Hippocampal formation (tissue), 2 donors: ENCODE results near the gene IL21R.
"Not testable (repeated sequence)": the region's sequence is repeated elsewhere in the genome, so short reads cannot be mapped to it uniquely, and the experiment has no call there.

Source experiments
- DNase-seq, 2 donors: peaks; one replicate each; lab custom pipeline; 2025; lab: John Stamatoyannopoulos, UW

The IL21R gene

DNA sequence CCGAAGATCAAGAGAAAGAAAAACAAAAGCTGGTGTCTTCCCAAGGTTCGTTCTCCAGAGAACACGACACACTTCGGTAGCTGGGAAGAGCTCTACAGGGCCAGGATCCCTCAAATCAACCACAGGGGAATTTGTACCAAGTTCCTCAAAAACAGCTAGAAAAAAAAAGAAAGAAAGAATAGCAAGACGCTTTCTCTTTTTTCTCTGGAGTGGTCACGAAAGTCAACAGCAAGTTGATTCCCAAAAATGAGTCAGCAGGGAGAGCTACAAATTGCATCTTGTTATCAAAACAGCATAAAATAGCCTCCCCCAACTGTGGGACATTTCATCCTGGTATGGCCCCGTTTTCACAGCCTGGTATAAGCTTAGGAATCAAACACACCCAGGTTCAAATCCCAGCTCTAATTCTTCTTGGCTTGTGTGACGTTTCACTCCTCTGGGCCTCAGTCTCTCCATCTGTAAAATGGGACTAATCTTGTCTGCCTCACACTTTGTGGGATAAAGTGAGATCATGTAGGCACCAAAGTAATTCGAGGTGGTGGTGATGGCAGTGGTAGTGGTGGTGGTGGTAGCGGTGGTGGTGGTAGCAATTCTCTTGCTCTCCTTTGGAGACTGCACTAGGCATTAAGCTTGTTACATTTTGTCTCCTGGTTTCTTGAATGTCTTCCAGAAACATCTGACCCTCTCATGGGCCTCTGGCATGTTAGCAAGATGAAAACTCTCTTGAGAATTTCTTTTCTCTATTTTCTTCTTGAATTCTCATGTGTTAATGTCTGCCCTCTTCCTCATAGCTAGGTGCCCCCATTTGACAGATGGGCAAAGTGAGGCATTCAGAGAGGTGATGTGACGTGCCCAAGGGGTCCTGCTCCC is 988 bp upstream of the IL21R start:
- DNase-seq, result peak in 1 of 2 donors; percentile 1

DNA sequence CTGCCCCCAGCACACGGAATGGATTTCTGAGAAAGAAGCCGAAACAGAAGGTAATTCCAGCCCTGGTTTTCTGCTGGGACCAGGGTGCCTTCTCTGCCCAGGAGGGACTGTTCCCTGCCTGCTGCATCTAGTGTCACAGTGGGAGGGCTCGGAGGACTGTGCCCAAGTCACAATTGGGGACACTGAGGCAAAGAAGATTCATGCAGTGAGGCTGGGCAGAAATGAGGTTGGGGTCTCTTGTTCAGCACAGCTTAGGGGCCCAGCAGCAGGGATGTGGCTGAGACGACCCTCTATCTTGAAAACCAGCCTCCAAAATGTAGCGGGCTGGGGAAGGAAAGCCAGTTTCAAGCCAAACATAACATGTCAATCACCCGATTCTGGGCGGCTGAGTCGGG is 592 bp downstream of the IL21R start:
- DNase-seq, result no peak

DNA sequence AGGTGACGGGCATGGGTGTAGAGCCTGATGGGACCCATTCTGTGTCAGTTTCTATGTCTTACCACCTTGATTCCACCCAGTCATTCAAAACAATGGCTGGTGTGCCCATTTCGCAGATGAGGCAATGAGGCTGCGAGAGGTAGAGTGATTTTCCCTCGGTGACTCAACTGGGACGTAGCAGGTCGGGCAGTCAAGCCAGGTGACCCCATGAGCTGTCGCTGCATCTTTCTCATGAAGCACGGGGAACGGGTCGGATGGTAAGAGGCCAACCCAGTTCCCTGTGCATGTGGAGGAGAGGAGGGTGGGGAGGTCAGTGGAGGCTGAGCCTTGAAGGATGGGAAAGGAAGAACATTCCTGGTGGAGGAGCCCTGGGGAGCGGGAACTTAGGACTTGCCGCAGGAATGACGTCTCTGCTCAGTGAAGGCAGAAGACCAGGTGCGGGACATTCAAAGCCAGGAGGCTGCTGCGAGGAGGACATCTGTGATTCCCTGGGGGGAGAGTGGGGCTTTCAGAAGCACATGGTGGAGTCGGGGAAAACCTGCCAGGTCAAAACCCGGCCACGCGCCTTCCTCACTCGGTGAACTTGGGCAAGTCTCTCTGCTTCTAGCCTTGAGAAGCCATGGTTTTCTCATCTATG is 1.1 kb downstream of the IL21R start:
- no peak for DNase-seq

DNA sequence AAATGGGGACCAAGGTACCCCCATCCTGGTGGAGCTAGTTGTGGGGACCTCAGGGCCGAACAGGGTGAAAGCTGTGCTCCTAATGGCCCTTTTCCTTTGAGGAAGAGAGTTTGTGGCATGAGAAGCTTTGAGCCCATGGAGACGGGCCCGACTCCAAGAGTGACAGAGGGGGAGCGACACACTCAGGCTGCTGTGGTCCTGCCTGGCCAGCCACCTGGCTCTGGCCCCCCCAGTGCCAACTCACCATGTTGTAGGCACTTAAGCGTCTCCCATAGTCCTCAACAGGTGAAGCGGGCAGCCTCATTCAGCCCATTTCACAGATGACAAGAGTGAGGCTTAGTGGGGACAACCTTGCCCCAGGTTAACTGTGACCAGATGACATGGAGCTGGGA is 1.6 kb downstream of the IL21R start:
- DNase-seq, result no peak

DNA sequence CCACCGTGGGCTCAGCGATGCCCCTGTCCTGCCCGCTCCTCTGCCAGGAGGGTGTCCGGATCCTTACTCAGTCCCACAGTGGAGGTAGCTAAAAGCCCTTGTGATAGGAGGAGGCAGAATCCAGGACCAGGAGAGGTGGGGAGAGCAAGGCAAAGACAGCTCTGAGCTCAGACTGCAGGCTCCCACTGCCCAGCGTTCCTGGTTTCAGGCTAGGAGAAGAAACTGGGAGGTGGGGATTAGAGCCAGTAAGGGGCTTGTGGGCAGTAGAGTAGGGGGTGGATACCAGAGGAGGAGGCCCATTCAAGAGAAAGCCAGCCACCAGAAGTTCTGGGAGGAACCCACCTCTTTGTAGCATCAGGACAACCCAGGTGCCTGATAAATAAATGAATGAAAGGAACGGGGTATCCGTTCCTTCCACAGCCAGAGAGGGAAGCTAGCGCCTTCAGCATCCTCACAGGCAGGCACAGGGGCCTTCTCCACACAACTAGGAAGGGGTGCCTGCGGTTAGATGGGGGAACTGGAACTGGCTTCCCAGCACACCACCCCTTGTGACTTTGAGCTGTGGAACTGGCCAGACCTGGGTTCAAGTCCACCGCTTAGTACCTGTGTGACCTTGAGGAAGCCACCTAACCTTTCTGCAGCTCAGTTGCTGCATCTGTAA is 2.3 kb downstream of the IL21R start:
- no peak for DNase-seq

DNA sequence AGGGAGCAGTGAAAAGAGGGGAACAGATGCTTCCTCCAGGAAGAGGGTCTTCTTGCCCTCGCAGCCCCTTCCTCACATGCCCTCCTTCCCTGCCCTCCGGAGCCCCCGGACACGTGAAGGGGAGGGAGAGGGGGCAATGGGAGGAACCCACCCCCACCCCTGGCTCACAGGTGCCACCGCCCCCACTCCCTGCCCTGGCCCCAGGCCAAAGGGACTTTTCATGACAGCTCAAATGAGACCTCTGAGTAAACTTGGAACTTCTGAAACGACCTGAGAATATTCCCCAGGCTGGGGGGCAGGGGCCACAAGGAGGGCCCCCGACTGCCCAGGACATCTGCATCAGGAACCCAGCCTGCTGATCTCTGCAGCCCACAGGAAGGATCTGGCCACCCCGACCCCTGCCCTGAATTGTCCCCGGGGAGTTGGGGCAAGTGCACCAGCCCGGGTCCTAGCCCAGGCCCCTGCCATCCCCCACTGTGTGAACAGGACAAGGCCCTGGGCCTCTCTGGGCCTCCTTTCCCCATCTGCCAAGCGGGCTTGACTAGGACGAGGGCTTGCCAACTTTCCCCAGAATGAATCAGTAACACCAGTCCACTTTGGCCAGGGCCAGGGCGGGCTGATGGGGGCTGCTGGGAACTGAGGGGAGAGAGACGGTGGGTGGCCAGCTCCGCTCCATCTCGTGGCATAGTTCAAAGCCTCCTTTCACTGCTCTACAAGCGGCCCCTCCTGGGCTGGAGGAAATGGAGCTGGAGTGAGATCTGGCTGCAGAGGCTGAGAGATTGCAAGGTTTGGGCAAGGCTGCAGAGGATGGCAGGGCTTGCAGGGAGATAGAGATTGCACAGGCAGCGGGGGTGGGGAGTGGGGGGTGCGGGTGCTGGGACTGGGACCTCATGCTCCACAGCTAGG is 3.8 kb downstream of the IL21R start:
- DNase-seq, result no peak

DNA sequence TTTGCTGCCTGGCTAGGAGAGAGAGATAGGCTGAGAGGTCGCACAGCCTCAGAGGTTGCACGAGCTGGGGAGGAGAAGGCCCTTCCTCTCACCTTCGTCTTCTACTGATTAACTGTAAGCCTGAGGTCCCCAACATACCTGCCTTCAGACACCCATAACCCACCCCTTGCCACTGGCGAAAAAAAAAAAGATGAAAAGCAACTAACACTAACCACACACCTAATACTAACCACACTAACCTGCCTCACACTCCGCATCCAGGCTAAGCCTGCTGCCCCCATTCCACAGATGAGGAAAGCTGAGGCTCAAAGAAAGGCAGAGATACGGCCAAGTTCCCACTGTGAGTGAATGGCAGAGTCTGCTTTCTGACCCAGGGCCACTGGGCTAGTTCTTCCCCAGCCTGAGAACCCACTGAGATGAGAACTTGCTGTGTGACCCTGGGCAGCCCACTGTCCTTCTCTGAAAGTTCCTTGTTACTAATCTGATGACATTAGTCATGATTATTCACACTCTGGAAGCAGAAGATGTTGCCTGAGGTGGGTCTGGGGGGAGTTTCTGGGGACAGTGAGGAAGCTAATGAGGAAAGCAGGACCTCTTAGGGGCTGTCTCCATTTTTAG is 4.6 kb downstream of the IL21R start:
- no peak for DNase-seq

DNA sequence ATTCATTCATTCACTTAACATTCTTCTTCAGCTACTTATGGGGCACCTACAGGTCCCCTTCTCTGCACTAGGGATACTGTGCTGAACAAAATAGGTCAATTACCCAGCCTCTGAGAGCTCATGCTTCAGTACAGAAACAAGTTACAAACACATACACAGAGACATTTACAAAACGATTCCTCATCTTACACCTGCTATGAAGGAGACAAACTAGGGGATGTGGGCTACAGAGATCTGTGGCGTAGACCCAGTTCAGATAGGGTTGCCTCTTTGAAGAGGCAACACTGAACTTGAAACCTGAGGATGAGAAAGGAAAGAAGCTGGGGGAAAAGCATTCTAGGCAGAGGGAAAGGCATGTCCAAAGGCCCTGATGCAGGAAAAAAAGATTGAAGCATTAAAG is 5.2 kb downstream of the IL21R start:
- no peak for DNase-seq

DNA sequence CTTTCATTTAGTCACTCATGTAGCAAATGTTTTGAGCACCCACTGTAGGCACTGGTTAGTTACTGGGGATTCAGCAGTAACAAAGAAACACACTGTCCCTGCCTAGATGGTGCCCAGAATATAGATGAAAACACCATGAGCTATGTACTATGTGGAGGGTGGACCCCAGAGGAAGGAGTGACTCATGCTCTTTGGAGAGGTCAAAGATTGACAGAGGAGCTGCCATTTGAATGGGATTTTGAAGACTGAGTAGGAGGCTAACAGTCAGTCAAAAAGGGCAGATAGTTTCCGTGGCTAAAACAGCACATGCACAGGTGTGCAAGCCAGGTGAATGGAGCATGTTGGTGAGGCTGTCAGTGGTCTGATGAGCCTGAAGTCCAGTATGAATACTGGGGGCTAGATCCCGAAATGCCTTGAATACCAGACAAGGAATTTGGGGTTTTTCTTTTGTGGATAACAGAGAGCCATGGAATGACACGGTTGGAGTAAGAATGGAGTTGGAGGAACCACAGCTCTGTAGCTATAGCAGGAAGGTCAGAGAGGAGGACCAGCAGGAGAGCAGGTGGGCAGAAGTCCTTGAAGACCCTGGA is 6.1 kb downstream of the IL21R start:
- DNase-seq, result no peak

DNA sequence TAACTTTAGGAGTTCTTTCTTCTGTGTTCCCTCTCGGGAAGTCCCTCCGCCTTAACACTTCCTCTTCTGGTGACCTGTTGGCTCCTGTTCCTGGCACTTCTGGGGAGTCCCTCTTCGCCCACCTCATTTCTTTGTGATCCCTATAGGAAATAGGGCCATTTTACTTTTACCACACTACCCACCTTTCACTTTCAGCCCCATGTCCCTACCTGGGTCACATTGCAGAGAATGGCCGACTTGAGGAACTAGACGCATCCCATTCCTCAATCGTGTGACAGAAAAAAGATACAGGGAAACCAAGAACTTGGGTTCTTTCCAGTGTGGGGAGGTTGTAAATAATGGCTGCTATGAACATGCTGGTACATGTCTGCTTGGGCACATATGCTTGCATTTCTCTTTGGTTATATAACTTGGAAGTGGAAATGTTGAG is 6.6 kb downstream of the IL21R start:
- DNase-seq, result no peak

DNA sequence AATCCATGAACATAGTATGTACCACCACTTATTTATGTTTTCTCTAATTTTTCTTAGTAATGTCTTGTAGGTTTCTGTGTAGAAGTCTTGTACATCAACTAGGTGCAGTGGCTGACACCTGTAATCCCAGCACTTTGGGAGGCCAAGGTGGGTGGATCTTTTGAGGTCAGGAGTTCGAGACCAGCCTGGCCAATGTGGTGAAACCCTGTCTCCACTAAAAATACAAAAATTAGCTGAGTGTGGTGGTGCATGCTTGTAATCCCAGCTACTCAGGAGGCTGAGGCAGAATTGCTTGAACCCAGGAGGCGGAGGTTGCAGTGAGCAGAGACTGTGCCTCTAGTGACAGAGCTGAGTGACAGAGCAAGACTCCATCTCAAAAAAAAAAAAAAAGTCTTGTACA is 8.0 kb downstream of the IL21R start:
- not testable (repeated sequence) for DNase-seq

DNA sequence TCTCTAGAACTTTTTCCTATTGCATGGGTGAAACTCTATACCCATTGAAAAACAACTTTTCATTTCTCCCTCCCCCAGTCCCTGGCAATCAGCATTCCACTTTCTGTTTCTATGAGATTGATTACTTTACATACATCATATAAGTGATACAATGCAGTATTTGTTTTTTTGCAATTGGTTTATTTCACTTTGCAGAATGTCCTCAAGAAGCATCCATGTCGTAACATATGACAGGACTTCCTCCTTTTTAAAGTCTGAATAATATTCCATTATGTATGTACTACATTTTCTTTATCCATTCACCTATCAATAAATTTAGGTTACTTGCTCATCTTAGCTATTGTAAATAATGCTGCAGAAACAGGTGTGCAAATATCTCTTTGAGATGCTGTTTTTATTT is 8.8 kb downstream of the IL21R start:
- DNase-seq, result no peak

DNA sequence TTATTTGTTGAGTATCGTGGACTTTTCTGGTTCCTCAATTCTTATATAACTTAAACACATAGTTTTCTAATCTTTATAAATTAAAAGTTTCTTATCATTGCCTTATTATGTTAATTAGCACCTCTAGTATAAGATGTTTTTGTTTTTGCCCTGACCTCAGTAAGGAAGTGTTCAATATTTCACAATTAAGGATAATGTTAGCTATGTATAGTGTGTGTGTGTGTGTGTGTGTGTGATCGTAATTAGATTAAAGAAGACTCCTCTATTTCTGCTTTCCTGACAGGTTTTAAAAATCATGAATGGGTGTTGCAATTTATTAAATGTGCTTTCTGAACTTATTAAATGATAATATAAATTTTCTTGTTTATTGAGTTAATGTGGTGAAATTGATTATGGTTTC is 12.0 kb downstream of the IL21R start:
- no peak for DNase-seq

DNA sequence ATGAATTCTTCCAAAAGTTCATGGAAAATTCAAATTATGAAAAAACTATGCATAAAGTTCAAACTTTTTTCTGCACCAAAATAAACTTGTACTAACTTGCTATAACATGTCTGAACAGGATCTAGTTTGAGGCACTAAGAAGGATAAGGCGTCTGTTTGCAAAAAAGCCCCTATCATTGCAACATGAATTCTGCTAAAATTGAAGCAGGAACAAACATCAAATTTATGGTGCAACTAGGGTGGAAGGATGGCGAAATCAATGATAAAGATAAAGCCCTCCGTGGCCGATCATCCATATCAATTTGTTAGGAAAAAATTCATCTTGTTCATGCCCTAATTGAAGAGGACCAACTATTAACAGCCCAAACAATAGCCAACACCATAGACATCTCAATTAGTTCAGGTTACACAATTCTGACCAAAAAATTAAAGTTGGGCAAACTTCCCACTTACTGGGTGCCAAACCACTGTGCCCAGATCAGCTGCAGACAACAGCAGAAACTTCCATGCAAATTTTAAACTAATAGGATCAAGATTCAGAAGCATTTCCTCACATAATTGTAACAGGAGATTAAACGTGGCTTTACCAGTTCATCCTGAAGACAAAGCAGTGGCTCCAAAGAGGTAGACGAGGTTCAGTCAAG is 12.9 kb downstream of the IL21R start:
- no peak for DNase-seq

DNA sequence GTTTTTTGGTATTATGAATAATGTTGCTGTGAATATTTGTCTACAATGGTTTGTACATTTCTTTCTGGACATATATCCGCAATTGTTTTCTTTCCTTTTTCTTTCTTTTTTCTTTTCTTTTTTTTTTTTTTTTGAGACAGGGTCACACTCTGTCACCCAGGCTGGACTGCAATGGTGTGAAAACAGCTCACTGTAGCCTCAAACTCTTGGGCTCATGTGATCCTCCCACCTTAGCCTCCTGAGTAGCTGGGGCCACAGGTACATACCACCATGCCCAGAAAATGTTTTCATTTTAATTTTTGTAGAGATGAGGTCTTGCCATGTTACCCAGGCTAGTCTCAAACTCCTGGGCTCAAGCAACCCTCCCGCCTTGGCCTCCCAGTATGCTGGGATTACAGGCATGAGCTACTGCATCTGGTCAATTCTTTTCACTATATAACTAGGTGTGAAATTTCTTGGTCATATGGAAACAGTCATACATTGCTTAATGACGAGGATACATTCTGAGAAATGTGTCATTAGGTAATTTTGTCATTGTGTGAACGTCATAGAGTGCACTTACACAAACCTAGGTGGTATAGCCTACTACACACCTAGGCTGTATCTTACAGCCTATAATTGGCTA is 15.2 kb downstream of the IL21R start:
- no peak for DNase-seq

DNA sequence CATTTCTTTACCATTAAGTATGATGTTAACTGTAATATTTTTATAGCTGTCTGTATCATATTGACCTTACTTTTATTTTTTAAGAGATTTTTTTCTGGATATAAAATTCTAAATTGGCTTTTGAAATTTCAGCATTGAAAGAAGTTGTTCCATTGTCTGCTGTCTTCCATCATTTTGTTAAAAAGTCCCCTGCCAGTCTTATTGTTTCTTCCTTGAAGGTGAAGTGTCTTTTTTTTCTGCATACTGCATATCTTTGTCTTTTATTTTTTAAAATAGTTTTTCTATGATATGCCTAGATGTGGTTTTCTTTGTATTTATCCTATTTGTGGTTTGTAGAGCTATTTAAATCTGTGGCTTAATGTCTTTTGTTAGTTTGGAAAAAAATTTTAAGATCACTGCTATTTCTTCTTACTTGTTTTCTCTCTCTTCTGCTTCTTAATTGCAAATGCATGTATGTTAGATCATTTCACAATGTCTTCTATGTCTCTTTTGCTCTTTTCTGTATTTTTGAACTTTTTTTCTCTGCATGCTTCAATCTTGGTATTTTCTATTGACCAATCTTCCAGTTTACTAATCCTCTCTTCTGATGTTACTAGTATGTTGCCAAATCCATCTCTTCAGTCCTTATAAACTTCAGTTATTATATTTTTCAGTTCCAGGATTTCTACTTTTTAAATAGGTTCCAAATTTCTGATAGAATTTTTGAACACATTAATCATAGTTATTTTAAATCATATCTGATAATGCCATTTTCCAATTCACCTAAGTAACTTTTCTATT is 20.2 kb downstream of the IL21R start:
- DNase-seq, result no peak

DNA sequence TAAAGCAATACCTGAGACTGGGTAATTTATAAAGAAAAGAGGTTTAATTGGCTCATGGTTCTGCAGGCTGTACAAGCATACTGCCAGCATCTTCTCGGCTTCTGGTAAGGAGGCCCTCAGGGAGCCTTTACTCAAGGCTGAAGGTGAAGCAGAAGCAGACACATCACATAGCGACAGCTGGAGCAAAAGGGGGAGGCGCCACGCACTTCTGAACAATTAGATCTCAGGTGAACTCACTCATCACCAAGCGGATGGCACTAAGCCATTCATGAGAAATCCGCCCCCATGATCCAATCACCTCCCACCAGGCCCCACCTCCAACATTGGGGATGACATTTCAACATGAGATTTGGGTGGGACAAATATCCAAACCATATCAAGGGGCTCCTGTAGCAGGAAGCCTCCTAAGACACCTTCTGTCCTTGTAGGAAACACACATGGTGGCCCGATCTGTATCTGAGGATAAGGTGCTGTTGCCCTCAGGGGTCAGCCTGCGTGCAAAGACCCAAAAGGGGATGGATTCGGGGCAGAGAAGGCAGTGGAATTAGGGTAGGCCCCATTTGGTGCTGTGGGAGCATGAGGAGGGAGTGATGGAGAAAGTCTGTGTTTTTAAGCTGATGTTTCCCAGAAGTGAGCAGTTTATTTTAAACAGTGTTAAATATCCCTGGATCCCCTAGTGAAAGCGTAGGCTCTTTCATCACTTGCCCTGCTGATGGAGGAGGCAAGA is 23.0 kb downstream of the IL21R start:
- DNase-seq, result no peak

DNA sequence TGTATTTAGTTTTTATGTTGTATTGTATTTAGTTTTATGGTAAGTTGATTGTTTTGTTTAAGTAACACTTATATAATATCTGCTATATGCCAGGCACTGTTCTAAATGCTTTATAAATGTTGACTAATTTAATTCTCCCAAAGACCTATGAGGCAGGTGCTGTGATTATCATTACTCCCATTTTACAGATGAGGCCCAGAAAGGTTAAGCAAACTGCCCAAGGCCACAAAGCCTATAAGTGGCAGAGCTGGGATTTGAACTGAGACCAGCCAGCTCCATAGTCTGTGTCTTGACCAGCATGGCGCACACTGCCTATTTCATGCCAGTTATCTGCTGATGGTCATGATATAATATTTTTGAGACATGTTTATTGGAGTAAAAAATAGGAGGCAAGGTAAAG is 24.0 kb downstream of the IL21R start:
- DNase-seq, result no peak
